GM18867 (cell line): ENCODE results near the gene KIF3C.
"Not testable (repeated sequence)": the region's sequence is repeated elsewhere in the genome, so short reads cannot be mapped to it uniquely, and the experiment has no call there.

Experiments
- ATAC-seq: cut with Tn5 transposase; IDR thresholded peaks from one replicate; pipeline ENCODE4 v1.9.1; 2021; ENCODE audit warnings: mild to moderate bottlenecking, moderate library complexity; ENCODE audit not compliant: unreplicated experiment

Gene KIF3C

DNA sequence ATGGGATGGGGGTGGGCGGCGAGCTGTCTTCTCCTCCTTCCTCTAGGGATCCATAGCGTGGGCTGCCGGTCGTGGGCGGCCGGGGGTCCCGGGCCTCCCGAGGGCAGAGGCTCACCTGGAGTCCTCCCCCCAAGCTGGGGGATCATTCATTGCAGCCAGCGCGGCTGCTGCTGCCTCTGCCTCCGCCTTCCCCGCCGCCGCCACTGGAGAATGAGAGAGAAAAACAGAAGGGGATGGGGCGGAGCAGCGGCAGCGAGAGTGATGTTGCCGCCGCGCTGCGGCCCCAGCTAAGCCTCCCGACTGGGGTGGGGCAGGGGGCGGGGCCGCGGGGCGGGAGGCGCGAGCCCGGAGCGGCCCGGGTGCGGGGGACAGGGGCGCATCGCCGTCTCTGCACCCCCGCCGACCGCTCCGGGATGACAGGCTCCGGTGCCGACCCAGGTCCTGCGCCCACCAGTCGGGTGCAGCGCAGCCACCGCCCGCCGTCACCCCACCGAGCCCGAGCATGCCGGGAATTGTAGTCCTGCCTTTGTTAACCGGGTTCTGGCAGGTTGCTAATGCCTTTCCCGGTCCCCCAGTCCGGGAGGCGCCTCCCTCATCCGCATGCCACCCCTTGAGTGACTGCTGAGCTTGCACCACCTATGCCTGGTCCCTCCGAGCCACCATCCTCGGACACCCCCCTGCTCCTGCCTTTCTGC is at the start of gene KIF3C:
Gene KIF3C, minus strand, starts transcription at position 225 of the 695 bp plus-strand sequence. CDS start 580 bp downstream, outside the sequence.
- peak; percentile 71 for ATAC-seq

DNA sequence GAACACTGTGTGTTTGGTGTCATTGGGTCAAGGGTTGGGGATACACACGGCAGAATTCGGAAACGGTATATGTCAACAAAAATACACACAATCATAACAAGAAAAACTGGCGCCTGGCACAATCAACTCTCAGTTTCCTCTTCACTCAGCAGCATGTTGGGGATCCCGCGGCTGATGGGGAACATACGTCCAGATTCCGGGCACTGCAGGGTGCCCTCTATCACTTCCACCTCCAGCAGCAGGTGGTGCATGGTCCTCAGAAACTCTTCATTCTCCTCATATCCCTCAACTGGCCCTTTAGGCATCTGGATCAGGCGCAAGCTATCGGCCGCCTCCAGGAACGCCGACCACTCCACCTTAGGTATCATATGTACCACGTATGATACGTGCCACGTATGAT is 45.8 kb upstream of the KIF3C start:
- ATAC-seq, result not testable (repeated sequence)

DNA sequence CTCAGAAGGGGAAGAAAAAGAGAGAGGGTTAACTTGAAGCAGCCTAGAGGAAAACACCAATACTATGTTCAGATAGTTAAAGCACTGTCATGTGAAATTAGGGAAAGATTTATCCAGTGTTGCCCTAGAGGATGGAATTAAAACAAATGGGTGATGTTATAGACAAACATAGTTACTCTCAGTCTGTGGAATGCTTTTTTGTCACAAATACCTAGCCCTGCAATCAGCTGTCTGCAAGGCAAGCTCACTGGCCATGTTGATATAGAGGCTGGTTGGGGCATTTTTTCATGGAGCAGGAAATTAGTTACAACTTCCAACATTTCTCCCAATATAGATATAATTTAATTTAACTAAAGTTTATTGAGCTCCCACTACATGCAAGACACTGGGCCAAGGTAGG is 43.2 kb upstream of the KIF3C start:
- ATAC-seq, result no peak

DNA sequence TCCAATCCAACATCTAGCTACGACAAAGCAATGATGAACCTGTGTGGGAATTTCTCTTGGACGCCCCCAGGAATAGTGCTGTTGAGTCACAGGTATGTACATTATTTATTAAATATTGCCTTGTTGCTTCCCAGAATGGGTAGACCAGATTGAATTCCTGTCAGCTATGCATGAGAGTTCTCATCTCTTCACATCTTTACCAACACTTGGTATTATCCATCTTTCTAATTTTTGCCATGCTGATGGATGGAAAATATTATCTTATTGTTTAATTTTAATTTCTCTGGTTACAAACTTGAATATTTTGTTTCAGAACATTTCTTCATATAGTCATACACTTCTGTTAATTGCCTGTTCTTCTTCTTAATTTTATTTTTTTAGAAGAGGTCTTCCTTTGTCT is 42.0 kb upstream of the KIF3C start:
- no peak for ATAC-seq

DNA sequence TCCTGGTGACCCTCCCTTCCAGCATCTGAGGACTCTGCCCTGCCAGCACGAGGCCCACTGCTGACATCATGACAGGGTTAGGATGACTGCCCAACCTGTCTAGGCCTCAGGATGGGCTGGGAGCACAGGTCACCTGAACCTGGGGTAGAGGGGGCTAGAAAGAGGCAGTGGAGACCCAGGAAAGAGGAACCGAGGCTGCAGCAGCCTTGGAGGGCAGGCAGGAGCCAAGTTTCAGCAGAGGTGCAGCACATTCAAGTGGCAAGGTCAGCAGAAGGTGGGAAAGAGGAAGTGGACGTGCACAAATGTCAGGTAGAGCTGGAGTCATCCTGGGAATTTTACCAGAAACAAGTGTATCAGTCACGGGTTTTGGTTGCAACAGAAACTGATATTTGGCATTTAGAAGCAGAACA is 37.9 kb upstream of the KIF3C start:
- no peak for ATAC-seq

DNA sequence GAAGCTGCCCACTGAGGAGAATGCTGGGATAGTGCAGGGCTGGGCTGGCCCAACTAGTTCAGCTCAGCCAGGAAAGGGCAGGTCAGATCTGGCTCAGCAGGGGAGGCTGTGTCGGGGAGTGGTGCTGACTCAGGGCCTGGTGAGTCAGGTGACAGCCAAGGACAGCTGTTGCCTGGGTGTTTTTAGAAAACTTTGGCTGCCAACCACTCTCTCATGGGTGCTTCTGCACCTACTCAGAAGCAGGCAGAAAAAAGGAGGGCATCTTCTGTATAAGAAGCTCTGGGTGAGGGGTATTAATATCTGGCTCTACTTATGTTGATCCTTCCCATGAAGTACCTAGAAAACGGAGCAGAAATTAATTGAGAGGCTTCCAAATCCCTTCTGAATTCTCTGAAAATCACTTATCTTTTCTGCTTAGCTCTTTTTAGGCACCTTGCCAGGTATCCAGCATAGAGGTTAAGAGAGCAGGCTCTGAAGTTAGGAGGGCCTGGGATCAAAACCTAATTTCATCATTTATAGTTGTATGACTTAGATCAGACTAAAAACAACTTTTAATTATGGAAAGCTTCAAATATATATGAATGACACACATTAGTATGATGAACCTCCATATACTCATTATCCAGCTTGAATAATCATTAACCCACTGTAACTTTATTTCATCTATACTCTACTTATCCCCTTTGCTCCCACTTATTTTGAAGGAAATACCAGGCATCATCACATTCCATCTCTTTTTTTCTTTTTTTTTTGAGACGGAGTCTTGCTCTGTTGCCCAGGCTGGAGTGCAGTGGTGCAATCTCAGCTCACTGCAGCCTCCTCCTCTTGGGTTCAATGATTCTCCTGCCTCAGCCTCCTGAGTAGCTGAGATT is 36.1 kb upstream of the KIF3C start:
- no peak for ATAC-seq

DNA sequence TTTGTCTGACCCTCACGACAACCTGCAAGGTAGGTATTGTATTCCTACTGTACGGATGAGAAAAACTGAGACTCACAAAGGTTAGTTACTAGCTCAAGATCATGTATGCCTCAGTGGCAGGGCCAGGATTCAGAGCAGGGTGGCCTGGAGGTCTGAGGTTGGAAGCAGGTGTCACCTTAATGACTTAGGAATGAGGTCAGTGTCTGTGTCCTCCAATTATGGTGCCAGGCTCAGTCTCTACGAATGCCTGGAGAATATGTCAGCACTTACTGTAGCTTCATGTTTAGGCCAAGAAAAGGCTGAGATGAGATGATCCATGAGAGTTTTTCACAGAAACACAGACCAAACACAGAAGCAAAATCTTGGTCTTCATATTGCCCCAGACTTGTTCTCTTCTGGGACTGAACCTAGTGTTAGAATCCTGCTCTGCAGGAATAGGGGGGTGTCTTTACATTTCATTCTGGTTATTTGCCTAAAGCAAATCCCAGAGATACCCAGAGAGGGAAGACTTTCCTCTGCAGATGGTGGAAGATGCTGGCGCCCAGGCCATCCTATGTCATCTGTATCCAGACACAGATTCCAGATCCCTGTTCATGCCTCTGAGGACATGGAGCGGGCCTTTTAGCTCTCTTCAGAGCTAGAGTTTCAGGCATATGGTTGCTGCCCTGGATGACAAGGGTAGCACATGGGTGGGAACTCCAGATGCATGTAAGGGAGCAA is 35.3 kb upstream of the KIF3C start:
- ATAC-seq, result no peak

DNA sequence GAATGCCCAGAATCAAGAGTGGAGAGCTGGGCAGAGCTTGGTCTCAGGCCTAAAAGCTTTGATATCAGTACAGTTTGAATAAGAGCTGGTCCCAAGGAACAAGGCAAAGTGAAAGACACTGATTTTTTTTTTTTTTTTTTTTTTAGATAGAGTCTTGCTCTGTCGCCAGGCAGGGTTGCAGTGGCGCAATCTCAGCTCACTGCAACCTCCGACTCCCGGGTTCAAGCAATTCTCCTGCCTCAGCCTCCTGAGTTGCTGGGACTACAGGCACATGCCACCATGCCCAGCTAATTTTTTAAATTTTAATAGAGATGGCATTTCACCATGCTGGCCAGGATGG is 34.4 kb upstream of the KIF3C start:
- ATAC-seq, result not testable (repeated sequence)

DNA sequence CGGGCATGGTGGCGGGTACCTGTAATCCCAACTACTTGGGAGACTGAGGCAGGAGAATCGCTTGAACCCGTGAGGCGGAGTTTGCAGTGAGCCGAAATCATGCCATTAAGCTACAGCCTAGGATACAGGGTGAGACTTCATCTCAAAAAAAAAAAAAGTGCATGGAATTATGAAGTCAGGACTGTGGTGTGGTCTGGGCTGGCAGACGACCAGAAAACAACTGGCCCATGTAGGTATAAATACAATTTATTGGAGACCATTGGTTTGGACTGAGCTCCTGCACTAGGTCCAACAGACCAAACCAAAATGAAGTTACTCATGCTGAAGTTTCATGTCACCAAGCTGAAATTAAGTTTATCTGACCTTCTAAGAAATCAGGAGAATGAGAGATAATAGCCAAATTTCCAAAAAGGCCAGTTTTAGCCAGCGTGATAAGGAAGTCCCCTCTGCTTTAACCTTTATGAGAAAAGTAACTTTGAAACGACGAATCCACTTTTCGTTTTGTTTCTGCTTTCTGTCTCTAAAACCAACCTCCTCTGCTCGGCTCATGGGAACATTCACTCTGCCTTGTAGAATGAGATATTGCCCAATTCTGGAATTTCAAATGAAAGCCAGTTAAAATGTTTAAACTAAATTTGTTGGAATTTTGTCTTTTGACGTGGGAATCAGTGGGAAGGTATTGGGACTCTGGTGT is 33.9 kb upstream of the KIF3C start:
- ATAC-seq, result no peak

DNA sequence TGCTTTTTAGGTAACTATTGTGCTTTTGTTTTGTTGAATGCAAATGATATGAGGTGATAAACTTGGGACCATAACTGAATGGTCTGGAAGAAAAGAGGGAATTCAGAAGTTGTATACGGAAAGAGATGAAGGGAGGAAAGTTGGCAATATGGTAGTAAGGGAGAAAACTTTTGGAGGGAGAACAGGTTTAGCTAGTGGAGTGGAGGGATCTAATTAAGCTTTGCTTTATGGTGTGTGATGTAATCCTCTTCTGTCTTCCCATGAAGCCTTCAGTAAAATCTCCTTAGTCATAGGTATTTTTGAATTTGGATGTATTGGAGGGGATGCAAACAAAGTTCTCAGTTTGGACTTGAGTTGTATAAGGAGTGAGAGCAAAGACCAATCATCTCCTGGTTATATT is 31.4 kb upstream of the KIF3C start:
- ATAC-seq, result no peak

DNA sequence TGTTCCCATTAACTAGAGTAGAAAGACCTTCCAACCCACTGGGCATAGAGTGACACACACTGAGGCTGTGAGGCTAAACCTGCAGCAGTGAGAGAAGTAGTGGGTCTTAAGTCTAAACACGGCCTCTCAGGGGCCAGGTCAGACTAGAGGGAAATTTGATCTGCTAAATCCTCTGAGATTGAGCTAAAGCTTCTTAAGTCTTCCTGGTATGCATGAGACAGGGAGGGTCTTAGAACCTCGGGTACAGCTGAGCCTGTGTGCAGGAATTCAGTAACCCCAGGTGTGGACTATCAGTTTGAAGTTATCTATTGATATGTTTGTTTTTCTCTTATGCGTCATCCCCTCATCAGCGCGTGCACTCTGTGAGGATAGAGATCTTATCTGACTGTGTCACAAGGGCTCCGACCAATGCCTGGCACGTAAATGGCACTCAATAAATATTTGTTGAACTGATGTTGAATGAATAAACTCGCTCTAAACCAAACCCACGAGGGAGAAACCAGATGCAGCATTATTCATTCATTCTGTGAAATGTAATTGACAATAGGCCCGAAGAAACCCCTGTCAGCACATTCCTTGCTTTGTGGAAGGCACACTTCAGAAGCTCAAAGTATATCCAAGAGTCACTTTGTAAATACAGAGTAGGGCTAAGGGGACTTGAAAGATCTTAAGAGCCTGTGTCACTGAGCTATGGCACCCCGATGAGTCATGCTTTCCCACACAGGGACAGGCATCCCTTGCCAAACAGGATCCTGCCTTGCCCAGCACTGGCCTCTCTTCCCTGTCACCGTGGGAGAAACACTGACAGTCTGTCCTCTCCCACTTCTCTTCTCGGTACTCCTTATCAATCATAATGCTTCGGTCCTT is 29.9 kb upstream of the KIF3C start:
- no peak for ATAC-seq

DNA sequence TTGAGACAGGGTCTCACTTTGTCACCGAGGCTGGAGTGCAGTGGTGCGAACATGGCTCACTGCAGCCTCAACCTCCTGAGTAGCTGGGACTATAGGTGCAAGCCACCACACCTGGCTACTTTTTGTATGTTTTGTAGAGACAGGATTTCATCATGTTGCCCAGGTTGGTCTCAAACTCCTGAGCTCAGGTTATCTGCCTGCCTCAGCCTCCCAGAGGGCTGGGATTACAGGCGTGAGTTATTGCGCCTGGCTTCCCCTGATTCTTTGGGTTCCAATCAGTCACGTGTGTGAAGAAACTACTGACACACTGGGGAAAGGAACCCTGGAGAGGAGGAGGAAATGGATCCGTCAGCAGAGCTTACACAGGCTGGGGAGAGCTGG is 29.3 kb upstream of the KIF3C start:
- no peak for ATAC-seq

DNA sequence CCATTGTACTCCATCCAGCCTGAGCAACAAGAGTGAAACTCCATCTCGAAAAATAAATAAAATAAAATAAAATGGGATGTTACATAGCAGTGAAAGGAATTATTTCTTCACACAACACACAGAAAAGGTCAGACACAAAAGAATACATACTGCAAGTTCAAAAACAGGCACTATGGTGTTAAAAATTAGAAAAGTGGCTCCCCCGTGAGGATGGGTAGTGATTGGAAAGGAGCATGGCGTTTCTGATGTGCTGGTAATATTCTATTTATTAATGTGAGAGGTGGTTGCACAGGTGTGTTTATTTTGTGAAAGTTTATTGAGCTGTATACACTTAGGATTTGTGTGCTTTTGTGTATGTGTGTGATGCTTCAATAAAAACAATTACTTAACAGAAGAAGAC is 28.6 kb upstream of the KIF3C start:
- no peak for ATAC-seq

DNA sequence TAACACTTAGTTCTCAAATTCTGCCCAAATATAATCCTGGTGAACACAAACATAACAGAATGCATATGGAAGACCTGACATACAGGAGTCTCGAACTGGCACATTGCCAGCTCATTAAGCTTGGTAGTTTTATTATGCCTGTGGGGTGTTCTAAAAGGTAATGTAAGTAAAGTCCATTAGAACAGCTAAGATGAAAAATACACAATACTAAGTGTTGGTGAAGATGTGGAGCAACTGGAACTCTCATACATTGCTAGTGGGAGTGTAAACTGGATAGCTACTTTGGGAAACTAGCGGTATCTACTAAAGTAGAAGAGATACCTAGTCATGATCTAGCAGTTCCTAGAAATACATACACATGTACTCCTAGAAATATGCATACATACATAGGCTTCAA is 27.3 kb upstream of the KIF3C start:
- ATAC-seq, result no peak

DNA sequence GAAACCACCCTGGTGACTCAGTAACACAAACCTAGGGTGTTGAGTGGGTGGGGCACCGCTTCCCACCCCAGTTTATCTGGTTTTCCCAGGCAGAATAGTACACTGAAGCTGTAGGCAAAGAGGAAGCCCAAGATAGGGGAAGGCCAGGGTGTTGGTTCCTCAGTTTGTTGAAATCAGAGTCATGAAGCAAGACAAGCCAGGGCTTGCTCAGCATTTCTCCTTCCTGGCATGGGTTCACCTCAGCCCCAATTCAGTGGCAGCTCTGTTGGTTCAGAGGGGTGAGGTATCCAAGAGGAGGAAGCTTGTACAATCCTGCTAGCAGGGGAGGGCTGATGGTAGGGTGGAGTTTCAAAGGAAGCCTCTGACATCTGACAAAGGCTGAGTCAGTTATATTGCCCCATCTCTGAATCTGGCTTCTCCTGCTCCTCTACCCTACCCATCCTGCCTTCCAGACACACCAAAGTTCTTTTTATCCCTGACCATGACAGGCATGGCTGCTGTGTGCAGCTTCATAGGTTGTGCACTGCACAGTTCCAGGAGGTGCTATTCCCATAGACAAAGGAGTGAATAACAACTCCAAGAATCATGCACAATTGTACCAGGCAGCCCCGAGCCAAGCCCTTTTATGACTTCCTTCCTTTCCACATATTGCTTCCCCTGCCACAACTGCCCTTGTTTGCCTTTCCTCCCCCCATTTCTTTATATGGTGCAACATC is 26.7 kb upstream of the KIF3C start:
- no peak for ATAC-seq

DNA sequence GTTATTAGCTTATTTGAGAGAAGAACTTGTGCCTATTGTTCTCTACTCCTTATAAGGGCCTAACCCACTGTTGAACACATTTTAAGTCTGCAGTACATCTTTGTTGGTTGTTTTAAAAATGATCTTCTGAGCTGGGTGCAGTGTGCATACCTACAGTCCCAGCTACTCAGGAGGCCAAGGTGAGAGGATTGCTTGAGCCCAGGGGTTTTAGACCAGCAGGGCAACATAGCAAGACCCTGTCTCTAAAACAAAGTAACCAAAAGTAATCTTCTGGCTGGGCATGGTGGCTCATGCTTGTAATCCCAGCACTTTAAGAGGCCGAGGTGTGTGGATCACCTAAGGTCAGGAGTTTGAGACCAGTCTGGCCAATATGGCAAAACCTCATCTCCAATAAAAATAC is 25.8 kb upstream of the KIF3C start:
- ATAC-seq, result no peak

DNA sequence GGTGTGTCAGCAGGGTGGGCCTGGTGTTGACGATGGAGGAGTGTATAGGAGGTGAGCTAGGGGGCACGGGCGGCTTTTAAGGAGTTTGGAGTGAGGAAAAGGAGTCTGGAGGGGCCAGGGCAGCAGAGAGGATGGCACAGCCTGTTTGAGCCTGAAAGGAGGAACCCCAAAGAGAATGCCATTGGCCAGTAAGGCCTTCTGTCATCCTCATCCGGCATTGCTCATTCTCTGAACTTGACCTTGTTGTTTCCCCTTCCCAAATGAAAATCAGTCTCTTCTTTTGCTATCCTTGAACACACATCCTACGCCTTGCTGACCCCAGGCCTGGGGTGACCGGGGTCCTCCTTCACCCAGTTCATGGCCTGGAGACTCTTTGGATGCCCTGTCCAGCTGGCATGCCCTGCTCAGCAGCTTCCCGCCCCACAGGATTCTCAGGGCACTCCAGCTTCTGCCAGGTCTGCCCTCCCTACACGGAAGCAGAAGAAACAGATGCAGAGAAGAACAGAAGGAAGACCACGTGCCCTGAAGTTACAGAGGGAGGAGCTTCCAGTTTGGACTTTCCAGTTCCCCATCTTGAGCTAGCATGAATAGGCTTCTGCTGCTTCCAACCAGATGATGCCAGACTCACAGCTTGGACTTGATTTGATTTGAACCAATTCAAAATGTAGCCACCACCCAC is 20.5 kb upstream of the KIF3C start:
- ATAC-seq, result no peak

DNA sequence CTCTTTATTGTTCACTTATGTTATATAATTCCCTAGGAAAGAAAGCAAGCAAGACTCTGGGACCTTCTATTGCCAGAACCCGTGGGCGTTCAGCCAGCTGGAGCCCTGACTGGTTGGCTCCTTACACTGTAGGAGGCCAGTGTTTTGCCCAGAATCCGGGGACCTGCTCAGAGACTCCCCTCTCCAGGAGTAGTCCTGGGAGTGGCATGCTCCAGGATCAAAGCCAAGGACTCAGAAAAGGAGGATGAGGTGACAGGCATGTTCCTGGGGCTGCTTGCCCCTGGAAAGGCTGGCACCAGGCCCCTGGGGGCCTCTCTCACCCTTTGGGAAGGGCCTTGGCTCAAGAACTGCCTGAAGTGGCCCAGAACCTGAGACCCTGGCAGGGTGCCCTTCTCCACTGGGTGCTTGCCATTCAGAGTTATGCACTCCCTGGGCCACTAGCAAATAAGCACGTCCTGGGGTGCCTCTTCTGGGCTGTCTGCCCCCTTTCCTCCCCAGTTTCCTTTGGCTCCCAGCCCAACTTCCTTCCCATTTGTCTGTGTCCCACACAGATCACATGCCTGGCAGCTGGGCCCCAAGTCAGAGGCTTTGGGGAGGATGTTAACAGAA is 19.6 kb upstream of the KIF3C start:
- ATAC-seq, result no peak
